Measurements from ENCODE around the gene DNAH5.

DNAH5 gene

GRCh38 chr5:13735691-13736090, 208.8 kb downstream of the DNAH5 start:
- Histone ChIP-seq H3K9ac (ENCODE audit: low read depth, low read length) (no peak overlapping the region), H3K27ac (ENCODE audit: low read depth, low read length) (no peak overlapping the region), H3K4me3 (ENCODE audit: low read depth, low read length) (no peak overlapping the region), H3K27me3 (ENCODE audit: control insufficient read depth, insufficient read depth, low read length) (no peaks in the 10 kb centered on the region), H3K4me1 (ENCODE audit: control insufficient read depth, insufficient read depth, low read length) (no peaks in the 10 kb centered on the region), H3K36me3 (ENCODE audit: control insufficient read depth, insufficient read depth, low read length) (no peaks in the 10 kb centered on the region), H3K9me3 (ENCODE audit: control insufficient read depth, insufficient read depth, low read length) (no peaks in the 10 kb centered on the region)

GRCh38 chr5:13731121-13731628, 213.3 kb downstream of the DNAH5 start:
- H3K4me3 ChIP-seq (ENCODE audit: low read depth, low read length), result no peak overlapping the region
- no peaks in the 10 kb centered on the region for H3K9me3 ChIP-seq (ENCODE audit: control insufficient read depth, insufficient read depth, low read length)
- no peaks in the 10 kb centered on the region for H3K36me3 ChIP-seq (ENCODE audit: control insufficient read depth, insufficient read depth, low read length)
- H3K4me1 ChIP-seq (ENCODE audit: control insufficient read depth, insufficient read depth, low read length), result no peaks in the 10 kb centered on the region
- no peak overlapping the region for H3K9ac ChIP-seq (ENCODE audit: low read depth, low read length)
- H3K27me3 ChIP-seq (ENCODE audit: control insufficient read depth, insufficient read depth, low read length), result no peaks in the 10 kb centered on the region
- no peak overlapping the region for H3K27ac ChIP-seq (ENCODE audit: low read depth, low read length)

GRCh38 chr5:13708906-13709305, 235.6 kb downstream of the DNAH5 start:
- Histone ChIP-seq H3K9me3 (ENCODE audit: control insufficient read depth, insufficient read depth, low read length) (no peaks in the 10 kb centered on the region), H3K4me1 (ENCODE audit: control insufficient read depth, insufficient read depth, low read length) (no peaks in the 10 kb centered on the region), H3K27me3 (ENCODE audit: control insufficient read depth, insufficient read depth, low read length) (no peaks in the 10 kb centered on the region), H3K4me3 (ENCODE audit: low read depth, low read length) (no peak overlapping the region), H3K27ac (ENCODE audit: low read depth, low read length) (no peak overlapping the region), H3K36me3 (ENCODE audit: control insufficient read depth, insufficient read depth, low read length) (no peaks in the 10 kb centered on the region), H3K9ac (ENCODE audit: low read depth, low read length) (no peak overlapping the region)

GRCh38 chr5:13708432-13708831, 236.1 kb downstream of the DNAH5 start:
- H3K27ac ChIP-seq (ENCODE audit: low read depth, low read length), result no peak overlapping the region

GRCh38 chr5:13704396-13704795, 240.1 kb downstream of the DNAH5 start:
- no peaks in the 10 kb centered on the region for H3K36me3 ChIP-seq (ENCODE audit: control insufficient read depth, insufficient read depth, low read length)
- H3K27me3 ChIP-seq (ENCODE audit: control insufficient read depth, insufficient read depth, low read length), result no peaks in the 10 kb centered on the region
- no peaks in the 10 kb centered on the region for H3K9me3 ChIP-seq (ENCODE audit: control insufficient read depth, insufficient read depth, low read length)
- H3K9ac ChIP-seq (ENCODE audit: low read depth, low read length), result no peak overlapping the region
- H3K4me1 ChIP-seq (ENCODE audit: control insufficient read depth, insufficient read depth, low read length), result no peaks in the 10 kb centered on the region
- H3K27ac ChIP-seq (ENCODE audit: low read depth, low read length), result no peak overlapping the region
- no peak overlapping the region for H3K4me3 ChIP-seq (ENCODE audit: low read depth, low read length)

More at GRCh38 chr5:13708432-13708831, 236.1 kb downstream of the DNAH5 start:
- no peaks in the 10 kb centered on the region for H3K27me3 ChIP-seq (ENCODE audit: control insufficient read depth, insufficient read depth, low read length)
- H3K9me3 ChIP-seq (ENCODE audit: control insufficient read depth, insufficient read depth, low read length), result no peaks in the 10 kb centered on the region
- H3K4me3 ChIP-seq (ENCODE audit: low read depth, low read length), result no peak overlapping the region
- no peak overlapping the region for H3K9ac ChIP-seq (ENCODE audit: low read depth, low read length)
- H3K36me3 ChIP-seq (ENCODE audit: control insufficient read depth, insufficient read depth, low read length), result no peaks in the 10 kb centered on the region
- no peaks in the 10 kb centered on the region for H3K4me1 ChIP-seq (ENCODE audit: control insufficient read depth, insufficient read depth, low read length)

- no peak overlapping the region for H3K27ac ChIP-seq (ENCODE audit: low read depth, low read length)
- no peaks in the 10 kb centered on the region for H3K27me3 ChIP-seq (ENCODE audit: control insufficient read depth, insufficient read depth, low read length)
- H3K9ac ChIP-seq (ENCODE audit: low read depth, low read length), result no peak overlapping the region
- no peaks in the 10 kb centered on the region for H3K36me3 ChIP-seq (ENCODE audit: control insufficient read depth, insufficient read depth, low read length)
- H3K4me3 ChIP-seq (ENCODE audit: low read depth, low read length), result no peak overlapping the region
- H3K4me1 ChIP-seq (ENCODE audit: control insufficient read depth, insufficient read depth, low read length), result no peaks in the 10 kb centered on the region
- no peaks in the 10 kb centered on the region for H3K9me3 ChIP-seq (ENCODE audit: control insufficient read depth, insufficient read depth, low read length)
Observed at GRCh38 chr5:13700626-13701025, 243.9 kb downstream of the DNAH5 start.

- no peak overlapping the region for H3K9ac ChIP-seq (ENCODE audit: low read depth, low read length)
- no peaks in the 10 kb centered on the region for H3K36me3 ChIP-seq (ENCODE audit: control insufficient read depth, insufficient read depth, low read length)
- H3K4me3 ChIP-seq (ENCODE audit: low read depth, low read length), result no peak overlapping the region
- no peaks in the 10 kb centered on the region for H3K9me3 ChIP-seq (ENCODE audit: control insufficient read depth, insufficient read depth, low read length)
- H3K27ac ChIP-seq (ENCODE audit: low read depth, low read length), result no peak overlapping the region
- H3K4me1 ChIP-seq (ENCODE audit: control insufficient read depth, insufficient read depth, low read length), result no peaks in the 10 kb centered on the region
- no peaks in the 10 kb centered on the region for H3K27me3 ChIP-seq (ENCODE audit: control insufficient read depth, insufficient read depth, low read length)
Observed at GRCh38 chr5:13698885-13699284, 245.6 kb downstream of the DNAH5 start.

- no peaks in the 10 kb centered on the region for H3K36me3 ChIP-seq (ENCODE audit: control insufficient read depth, insufficient read depth, low read length)
- H3K9ac ChIP-seq (ENCODE audit: low read depth, low read length), result no peak overlapping the region
- no peaks in the 10 kb centered on the region for H3K4me1 ChIP-seq (ENCODE audit: control insufficient read depth, insufficient read depth, low read length)
- H3K27me3 ChIP-seq (ENCODE audit: control insufficient read depth, insufficient read depth, low read length), result no peaks in the 10 kb centered on the region
- H3K9me3 ChIP-seq (ENCODE audit: control insufficient read depth, insufficient read depth, low read length), result no peaks in the 10 kb centered on the region
- H3K4me3 ChIP-seq (ENCODE audit: low read depth, low read length), result no peak overlapping the region
- no peak overlapping the region for H3K27ac ChIP-seq (ENCODE audit: low read depth, low read length)
Observed at GRCh38 chr5:13695076-13695712, 249.3 kb downstream of the DNAH5 start.

GRCh38 chr5:13692172-13692571, 252.3 kb downstream of the DNAH5 start:
- Histone ChIP-seq H3K4me1 (ENCODE audit: control insufficient read depth, insufficient read depth, low read length) (no peaks in the 10 kb centered on the region), H3K27ac (ENCODE audit: low read depth, low read length) (no peak overlapping the region), H3K9me3 (ENCODE audit: control insufficient read depth, insufficient read depth, low read length) (peaks cover 5% of the 10 kb centered on the region; the same call in 1 of the 2 replicates), H3K4me3 (ENCODE audit: low read depth, low read length) (no peak overlapping the region), H3K27me3 (ENCODE audit: control insufficient read depth, insufficient read depth, low read length) (no peaks in the 10 kb centered on the region), H3K36me3 (ENCODE audit: control insufficient read depth, insufficient read depth, low read length) (no peaks in the 10 kb centered on the region), H3K9ac (ENCODE audit: low read depth, low read length) (no peak overlapping the region)

- Histone ChIP-seq H3K27ac (ENCODE audit: low read depth, low read length) (no peak overlapping the region), H3K4me3 (ENCODE audit: low read depth, low read length) (no peak overlapping the region), H3K27me3 (ENCODE audit: control insufficient read depth, insufficient read depth, low read length) (no peaks in the 10 kb centered on the region), H3K9me3 (ENCODE audit: control insufficient read depth, insufficient read depth, low read length) (no peaks in the 10 kb centered on the region), H3K9ac (ENCODE audit: low read depth, low read length) (no peak overlapping the region), H3K4me1 (ENCODE audit: control insufficient read depth, insufficient read depth, low read length) (no peaks in the 10 kb centered on the region), H3K36me3 (ENCODE audit: control insufficient read depth, insufficient read depth, low read length) (no peaks in the 10 kb centered on the region)
Observed at GRCh38 chr5:13676531-13676930, 268.0 kb downstream of the DNAH5 start.

- H3K4me3 ChIP-seq (ENCODE audit: low read depth, low read length), result no peak overlapping the region
- H3K36me3 ChIP-seq (ENCODE audit: control insufficient read depth, insufficient read depth, low read length), result no peaks in the 10 kb centered on the region
- no peaks in the 10 kb centered on the region for H3K27me3 ChIP-seq (ENCODE audit: control insufficient read depth, insufficient read depth, low read length)
- no peaks in the 10 kb centered on the region for H3K9me3 ChIP-seq (ENCODE audit: control insufficient read depth, insufficient read depth, low read length)
- H3K9ac ChIP-seq (ENCODE audit: low read depth, low read length), result no peak overlapping the region
- H3K4me1 ChIP-seq (ENCODE audit: control insufficient read depth, insufficient read depth, low read length), result no peaks in the 10 kb centered on the region
- no peak overlapping the region for H3K27ac ChIP-seq (ENCODE audit: low read depth, low read length)
Observed at GRCh38 chr5:13674391-13674790, 270.1 kb downstream of the DNAH5 start.

All from HUES48 (cell line).